Colon (tissue), 2 donors: ENCODE results near the gene FSTL5.

Experiments used
- FAIRE-seq: peaks from 2 replicates; lab custom pipeline; 2012; peaks lifted over from hg19 to GRCh38; lab: Jason Lieb, UNC
- donor health status: control.
- donor health status: control.

Gene FSTL5

DNA sequence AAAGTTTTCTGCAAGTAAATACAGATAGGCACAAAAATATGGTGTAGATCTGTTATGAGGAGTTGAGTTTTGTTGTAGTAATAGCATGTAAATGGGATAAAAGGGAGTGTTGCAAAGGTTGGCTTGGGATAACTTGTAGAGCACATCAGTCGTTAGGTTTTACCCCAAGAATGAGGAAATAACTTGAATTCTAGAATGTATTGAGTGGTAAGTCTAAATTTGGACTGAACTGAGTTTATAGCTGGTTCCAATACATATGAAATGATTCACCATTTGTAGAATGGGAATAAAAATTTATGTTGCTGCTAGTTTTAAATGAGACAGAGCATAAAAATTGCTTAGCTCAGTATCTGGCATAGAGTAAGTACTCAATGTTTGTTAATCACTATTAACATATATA, 719.2 kb downstream of the FSTL5 start:
- FAIRE-seq = no peak

DNA sequence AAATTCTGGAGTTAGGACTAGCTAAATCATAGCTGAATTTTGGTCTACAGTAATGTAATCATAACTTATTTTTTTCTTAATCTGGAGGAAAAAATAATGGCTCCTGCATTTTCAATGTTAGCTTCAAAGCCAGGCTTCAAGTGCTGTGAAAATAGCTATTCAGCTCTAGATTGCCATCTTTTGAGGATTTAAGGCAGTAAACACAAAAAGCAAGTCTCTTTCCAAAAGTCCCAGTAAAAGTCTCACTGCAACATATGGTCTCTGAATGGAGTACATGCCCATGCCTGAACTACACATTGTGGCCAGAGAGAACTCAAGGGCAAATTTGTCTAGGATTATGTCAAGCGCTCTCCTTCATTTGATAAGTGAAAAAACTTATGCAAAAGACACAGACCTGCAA, 720.9 kb downstream of the FSTL5 start:
- FAIRE-seq = no peak

DNA sequence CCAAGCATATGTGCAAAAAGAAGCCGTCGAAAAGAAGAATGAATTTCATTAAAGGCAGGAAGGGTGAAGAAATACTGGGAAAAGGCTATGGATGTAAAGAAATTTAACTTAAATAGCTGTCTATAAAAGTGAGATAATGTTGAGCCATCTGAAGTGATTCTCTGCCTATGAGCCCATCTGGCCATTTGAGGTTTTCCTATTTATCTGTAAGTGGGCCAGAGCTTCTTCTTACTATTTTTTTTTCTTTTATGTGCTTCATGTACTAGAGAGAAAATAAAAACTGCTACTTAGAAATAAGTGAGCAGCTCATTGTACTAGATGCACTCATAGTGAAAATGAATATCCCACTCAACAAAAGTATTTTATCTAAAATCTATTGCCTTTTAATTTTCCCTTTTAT, 725.7 kb downstream of the FSTL5 start:
- FAIRE-seq = no peak

DNA sequence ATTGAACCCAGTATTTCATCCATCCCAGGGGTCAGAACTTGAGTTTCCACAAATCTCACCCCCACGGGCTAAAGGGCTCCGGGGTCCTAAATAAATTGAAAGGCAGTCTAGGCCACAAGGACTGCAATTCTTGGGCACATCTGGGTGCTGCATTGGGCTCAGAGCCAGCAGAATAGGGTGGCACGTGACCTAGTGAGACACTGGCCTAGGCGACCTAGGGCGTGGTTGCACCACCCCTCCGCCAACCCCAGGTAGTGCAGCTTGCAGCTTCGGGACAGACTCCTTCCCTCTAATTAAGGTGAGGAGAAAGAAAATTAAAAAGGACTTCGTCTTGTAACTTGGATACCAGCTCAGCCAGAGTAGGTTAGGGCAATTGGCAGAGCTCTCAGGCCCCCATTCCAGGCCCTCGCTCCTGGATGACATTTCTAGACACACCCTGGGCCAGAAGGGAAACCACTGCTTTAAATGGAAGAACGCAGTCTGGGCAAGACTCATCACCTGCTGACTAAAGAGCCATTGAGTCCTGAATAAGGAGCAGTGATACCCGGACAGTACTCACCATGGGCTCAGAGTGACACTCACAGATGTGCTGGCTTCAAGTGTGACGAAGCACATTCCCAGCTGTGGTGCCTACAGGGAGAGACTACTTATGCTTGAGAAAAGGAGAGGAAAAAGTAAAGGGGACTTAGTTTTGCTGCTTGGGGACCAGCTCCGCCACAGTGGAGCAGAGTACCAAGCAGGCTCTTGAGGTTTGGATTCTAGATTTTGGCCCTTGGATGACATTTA, 735.4 kb downstream of the FSTL5 start:
- no peak for FAIRE-seq

DNA sequence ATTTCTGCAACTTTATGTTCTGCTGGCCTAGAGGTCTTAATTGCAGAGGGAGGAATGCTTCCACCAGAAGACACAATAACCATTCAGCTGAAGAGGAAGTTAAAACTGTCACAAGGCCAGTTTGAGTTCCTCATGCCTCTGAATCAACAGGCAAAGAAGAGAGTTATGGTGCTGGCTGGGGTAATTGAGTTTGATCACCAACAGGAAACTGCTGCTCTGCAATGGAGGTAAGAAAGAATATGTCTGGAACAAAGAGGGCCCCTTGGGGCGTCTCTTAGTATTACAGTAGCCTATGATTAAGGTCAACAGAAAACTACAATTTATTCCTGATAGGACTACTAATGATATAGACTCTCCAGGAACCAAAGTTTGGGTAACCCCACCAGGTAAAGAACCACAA, 744.0 kb downstream of the FSTL5 start:
- FAIRE-seq = no peak

DNA sequence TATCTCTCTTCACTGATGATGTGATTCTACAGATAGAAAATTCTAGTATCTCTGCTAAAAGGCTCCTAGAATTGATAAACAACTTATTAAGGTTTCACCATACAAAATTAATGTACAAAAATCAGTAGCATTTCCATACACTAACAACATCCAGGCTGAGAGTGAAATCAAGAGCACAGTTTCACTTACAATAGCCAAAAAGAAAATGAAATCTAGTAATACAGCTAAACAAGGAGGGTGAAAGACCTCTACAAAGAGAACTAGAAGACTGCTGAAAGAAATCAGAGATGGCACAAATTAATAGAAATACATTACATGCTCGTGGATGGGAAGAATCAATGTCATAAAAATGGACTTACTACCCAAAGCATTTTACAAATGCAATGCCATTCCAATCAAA, 751.9 kb downstream of the FSTL5 start:
- FAIRE-seq = no peak

DNA sequence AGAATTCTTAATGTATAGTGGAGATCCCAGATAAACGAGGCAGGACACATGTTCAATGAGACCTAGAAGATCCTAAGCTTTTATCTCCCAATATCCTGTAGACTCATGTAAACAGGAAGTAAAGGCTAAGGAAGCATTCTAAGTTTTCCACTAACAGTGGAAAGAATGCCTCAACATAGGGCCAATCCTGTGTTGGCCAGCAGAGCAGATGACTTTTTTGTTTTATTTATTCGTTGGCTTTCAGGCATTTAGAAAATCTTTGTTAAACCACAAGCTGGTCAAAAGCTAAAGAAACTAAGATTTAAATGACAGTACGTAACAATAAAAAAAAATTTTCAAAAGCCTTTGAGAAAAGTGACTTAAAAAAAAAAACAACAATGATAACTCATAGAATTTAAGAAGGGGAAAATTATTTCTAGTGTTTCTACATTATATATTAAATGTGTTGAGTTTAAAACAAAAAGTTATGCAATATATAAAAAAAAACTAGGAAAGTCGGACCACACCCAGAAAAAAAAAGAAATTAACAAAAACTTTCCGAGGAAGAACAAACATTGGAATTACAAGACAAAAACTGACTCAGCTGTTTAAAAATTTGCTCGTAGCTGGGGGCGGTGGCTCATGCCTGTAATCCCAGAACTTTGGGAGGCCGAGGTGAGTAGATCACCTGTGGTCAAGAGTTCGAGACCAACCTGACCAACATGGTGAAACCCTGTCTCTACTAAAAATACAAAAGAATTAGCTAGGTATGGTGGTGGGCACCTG, 759.3 kb downstream of the FSTL5 start:
- FAIRE-seq = no peak

DNA sequence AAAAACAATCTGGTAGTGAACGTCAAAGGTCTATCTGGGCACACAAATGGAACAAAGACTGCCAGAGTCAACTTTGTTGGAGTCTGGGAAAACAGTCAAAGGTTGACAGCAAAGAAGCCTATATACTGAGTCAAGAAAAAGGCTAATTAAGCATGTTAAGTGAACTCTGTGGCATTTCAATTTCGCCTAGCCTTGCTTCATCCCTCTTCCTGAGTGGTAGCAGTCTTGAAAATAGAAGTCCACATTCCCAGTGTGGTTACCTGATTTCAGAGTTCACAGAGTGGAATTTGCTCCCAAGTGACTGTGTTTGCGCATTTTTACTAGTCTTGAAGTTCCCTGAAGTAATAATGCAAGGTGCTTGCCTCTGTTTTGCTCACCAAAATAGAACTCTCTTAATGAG, 760.0 kb downstream of the FSTL5 start:
- FAIRE-seq = no peak

DNA sequence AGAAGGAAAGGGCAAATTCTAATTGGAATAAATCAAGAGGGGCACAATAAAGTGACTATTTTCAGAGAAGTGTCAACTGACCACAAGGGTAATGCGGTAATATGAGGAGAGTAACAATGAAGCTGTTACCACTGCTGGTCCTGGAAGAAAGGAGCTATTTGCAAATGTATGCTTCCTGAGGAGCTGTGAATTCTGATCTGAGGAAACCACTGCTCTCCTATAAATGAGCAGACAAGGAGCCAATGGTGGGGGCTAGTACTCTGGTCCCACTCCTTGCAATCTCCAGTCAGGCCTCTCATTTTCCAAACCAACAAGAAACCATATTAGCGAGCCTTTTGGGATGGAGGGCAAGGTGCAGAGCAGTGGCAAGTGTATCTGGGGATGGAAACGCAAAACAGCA, 770.2 kb downstream of the FSTL5 start:
- FAIRE-seq = no peak

DNA sequence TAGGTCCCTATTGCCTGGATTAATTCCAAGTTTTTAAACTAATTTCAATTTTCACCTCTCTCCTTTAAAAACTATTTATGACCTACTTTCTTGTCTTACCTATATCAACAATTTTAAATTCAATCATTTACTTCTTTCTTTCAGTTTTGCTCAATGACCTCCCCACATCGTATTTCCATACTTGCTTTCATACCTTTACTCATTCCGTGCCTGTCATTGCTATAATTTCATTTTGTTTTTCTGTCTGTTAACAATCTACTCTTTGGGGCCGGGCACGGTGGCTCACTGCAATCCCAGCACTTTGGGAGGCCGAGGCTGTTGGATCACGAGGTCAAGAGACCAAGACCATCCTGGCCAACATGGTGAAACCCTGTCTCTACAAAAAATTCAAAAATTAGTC, 781.1 kb downstream of the FSTL5 start:
- FAIRE-seq = no peak

DNA sequence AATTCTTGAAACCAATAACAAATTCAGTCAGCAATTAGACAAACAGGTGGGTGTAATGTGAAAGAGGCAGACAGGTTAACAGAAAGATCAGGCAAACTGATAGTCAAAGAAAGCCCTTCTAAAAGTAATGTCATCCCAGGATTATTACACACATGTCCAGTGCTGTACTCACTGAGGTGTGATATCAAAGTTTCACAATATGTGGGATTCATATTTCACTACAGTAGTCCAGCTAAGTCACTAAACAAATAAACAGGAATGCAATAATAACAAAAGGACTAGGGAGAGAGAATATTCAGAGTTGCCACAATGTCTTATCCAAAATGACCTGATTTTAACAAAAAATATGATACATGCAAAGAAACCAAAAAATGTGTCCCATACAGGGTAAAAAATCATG, 787.5 kb downstream of the FSTL5 start:
- no peak for FAIRE-seq

DNA sequence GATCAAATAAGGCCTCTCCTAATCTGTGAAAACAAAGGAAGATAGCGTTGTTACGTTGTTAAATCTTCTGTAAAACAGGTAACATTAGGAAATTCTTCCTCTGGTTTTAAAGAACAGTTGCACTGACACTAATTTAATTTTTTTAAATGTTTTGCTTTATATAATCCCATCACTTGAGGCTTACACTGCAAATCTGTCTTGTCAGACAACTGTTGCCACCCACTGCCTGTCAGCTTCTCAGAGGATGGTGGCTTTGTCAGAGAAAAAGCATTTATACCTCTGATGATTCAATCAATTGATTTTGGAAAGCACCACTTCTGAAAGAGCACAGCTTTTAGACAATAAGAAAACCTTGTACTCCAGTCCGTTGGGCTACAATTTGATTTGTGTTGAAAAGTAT, 799.1 kb downstream of the FSTL5 start:
- no peak for FAIRE-seq

DNA sequence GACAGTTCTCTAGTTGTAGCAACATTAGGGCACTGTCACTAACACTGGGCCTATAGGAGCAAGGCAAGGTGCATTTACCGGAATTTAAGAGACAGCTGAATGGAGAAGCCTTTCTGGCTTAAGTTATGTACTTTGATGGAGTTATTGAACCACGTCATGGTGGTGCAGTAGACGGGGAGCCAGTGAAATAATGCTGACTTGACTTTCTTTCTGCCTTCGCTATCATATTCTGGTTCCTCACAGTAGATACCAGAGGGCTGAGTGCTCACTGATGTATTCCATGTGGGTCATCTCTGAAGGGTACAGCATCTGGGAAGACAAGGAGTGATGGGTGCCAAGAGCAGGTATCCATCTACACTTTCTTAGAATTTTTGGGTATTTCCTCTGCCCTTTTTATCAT, 802.8 kb downstream of the FSTL5 start:
- no peak for FAIRE-seq

DNA sequence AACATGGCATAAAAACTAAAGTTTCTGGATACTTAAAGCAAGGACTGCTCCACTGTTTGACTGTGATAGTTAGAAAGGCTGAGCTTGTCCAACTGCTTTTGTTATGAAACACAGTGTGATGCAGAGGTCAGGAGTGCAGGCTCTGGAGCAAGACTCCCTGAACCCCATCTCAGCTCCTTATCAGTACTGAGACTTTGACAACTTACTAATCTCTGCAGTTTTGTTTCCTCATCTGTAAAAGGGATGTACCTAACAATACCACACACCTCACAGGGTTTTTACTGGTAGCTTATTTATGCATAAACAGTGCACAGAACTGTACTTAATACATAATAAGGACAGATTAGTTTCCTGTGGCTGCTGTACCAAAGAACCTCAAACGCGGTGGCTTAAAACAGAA, 804.3 kb downstream of the FSTL5 start:
- FAIRE-seq = no peak

DNA sequence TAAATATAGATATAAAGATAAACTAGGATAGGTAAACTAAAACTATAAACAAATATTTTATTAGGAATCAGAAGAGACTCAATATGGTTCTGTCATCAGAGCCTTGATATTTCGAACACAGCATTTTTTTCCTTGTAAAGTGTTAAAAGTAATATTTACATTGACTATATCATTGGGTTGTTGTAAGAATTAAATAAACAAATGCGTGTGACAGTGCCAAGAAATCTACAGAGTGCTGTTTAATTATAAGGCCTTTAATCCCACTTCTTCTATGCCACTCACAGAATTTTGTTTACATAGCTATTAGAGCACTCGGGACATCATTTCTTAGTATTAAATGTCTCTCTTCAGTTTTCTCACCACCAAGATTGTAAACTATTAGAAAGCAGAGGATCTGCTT, 807.4 kb downstream of the FSTL5 start:
- FAIRE-seq = no peak

DNA sequence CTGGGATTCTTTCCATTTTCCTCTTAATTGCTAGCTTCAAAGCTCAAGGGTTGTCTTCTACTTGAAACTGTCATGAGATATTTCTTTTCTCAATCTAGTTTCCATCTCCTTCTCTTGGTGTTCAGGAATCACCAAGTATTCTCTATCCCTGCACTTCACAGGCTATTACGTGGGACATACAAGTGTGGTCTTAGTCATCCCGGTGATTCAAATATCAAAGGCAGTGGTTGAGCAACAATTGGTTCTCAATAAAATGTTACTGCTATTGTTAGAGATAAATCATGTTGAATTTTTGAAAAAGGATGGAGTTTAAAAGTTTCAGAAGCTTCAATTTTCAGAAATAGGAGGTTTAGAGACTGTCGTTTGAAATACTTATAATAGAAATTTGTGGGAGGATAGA, 812.9 kb downstream of the FSTL5 start:
- no peak for FAIRE-seq

DNA sequence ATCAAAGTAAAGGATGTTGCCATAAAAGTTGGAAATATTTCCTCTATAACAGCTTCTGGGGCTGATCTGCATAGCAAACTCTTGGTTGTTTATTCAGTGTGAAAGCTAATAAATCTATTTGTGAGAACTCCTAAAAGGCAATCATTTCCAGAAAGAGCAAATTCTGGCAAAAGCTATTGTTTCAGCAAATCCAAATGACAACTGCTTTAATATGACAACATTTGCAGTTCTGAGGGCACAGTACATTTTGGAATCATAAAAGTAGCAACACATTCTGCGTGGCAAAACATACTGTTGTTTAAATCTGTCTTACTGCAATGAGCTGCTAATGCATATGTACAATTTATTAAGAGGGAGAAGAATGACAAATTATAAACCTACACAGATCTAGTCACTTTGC, 818.1 kb downstream of the FSTL5 start:
- FAIRE-seq = no peak

DNA sequence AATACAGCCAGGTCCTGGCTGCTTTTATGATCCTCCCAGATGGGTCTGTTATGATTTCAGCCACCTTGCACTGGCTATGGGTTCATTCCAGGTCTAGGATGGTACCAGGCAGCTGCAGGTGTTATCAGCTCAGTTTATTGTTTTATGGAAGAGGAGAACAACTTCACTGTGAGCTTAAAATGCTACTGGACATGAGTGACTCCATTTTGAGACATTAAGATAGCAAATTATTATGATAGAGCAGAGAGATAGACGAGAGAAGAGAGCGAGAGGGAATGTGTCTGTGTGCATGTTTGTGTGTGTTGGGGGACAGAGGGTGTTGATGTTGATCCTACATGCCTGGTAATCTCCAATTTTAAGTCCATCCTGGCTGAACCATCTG, 820.2 kb downstream of the FSTL5 start:
- FAIRE-seq = no peak

DNA sequence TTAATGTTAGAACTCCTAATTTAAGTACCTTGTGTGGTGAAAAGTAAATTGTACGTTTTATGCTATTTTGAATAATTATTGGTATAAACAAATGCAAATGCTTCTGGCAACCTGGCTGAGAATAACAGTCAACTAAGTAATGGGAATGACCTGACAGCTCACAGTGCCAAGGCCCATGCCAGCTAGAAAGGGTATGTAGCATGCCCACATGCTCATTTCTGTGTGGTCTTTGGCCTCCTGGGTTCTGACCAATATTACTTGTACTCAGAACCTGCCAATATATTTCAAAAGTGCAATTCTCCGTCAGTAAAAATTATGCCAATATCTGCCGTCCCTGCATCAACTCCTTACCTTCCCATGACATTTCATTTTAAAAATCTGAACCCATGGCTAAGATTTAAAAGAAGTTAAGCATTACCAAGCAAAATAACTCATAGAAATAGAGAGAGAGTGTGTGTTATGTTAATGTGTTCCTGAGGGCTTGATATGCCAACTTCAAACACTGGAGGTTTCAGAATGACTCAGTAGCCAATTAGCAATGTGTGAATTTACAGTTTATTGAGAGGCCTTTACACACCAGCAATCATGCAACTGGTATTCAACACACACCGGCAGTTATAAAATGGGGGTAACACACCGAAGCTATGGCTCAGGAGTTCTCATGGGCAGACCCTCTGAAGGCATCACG, 820.8 kb downstream of the FSTL5 start:
- no peak for FAIRE-seq

DNA sequence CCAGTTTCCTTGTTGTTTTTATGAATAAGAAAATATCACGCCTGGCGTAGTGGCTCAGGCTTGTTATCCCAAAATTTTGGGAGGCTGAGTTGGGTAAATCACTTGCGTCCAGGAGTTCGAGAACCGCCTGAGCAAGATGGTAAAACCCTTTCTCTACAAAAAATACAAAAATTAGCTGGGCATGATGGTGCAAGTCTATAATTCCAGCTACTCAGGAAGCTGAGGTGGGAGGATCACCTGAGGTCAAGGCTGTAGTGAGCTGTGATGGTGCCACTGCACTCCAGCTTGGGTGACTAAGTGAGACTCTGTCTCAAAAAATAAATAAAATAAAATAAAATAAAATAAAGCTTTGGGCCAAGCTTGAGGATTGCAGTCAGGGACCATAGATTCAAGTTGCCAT, 827.2 kb downstream of the FSTL5 start:
- no peak for FAIRE-seq

DNA sequence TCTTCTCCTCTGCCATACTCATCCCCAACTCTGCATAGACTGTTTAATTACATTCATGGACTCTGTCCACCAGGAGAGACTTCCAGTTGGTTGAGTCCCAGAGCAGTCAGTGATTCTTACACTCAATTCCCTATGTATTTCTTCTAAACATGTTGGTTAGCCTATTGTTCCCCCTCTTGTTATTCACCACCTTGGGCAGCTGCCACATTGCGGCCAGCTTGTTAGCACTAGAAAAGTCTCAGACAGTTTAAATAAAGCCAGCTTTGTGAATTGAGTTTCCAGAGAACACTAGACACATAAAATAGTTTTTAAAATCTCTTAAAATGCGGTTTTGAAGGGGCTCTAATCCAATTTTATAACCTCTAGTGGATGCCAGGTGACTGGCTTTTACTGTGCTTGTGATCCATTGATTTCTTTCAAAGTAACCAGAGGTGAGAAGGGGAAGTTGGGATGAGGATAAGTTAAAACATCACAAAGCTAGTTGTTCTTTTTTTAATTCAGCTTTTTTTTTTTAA, 827.7 kb downstream of the FSTL5 start:
- no peak for FAIRE-seq
